ENCODE measurements around the gene ZDHHC14.

- TF ChIP-seq CTCF (IDR thresholded peaks at IDR 0.05; ENCODE audit: low read depth, low read length, poor library complexity, severe bottlenecking) (no peak), EZH2phosphoT487 (IDR thresholded peaks at IDR 0.05; ENCODE audit: borderline replicate concordance, low read length) (no peak)
Measured at GRCh38 chr6:157634546-157634945, 253.6 kb downstream of the ZDHHC14 start.
